Fibroblast of skin of abdomen (primary cell): ENCODE data around the gene ZNF638.

ENCODE experiments used
- DNase-seq: peaks from one replicate; pipeline ENCODE4 v3.0.0-alpha.2; 2013

Gene ZNF638

DNA sequence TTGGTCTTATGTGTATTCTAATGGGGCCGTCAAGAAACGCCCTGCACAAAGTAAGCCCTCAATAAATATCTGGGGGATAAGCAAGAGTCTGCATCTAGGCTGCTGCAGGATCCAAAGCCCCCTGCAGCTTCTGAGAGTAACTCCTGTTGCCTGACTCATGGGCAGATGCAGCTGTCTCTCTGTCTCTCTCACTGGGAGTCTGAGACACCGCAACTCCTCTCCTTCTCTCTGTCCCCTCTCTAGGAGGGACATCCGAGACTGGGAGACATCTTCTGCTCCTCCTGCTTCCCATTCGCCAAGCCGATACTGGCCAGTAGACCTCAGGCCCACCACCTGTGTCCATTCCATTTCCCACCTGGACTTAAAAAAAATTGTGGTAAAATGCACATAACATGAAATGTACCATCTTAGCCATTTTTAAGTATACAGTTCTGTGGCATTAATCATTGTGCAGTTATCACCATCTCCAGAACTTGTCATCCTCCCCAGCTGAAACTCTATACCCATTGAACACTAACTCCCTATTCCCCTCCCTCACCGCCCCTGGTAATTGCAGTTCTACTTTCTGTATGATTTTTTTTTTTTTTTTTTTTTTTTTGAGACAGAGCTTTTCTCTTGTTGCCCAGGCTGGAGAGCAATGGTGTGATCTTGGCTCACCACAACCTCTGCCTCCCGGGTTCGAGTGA lies 141.9 kb downstream of the ZNF638 start:
- no peak for DNase-seq

DNA sequence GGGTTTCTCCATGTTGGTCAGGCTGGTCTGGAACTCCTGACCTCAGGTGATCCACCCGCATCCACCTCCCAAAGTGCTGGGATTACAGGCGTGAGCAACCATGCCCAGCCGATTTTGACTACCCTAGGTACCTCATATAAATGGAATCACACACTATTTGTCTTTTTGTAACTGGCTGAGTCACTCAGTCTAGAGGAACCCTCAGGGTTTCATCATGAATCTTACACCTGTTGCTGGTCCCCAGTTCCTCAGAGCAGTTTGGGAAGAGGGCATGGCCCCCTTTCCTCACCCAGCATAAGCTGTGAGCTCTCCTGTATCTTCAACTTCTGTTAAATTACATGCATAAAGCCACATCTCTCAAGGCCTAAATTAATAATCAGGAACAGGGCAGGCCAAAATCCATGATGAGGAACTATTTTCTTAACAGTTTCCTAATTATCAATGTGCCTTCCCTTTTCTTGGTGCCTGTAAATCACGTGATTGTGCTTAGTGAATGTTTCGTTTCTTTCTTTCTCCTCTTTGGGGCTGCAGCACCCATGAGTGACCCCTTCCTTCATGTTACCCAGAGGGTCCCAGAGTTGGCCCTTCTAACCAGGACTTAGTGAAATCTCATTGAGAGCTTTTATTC lies 142.6 kb downstream of the ZNF638 start:
- no peak for DNase-seq

DNA sequence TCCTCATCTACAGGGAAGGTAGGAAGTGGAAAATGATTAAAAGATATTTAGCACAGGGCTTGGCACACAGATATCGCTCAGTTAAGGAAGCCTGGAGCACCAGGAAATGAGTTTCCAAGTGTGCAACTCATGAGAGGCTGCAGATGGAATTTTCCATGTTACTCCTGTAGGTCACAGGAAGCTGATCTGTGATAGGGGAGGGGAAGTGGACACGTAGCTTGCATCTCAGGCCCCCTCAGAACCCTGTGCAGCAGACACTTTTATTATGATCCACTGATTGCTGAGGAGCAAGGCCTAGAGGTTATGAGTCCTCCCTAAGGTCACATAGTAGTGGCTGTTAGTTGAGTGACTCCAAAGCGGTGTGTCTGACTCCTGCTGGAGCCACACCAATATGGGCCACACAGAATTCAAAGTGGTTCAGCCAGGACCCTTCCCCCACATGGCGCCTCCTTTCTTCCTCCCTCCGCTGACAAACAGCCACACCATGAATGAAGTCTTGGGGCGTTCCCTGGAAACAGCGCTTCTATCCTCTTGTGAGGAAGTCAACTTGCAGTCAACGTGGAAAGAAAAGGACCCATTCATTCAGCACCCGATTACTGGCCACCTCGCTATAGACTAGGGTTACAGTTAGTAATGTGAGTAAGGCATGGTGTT lies 143.3 kb downstream of the ZNF638 start:
- no peak for DNase-seq

DNA sequence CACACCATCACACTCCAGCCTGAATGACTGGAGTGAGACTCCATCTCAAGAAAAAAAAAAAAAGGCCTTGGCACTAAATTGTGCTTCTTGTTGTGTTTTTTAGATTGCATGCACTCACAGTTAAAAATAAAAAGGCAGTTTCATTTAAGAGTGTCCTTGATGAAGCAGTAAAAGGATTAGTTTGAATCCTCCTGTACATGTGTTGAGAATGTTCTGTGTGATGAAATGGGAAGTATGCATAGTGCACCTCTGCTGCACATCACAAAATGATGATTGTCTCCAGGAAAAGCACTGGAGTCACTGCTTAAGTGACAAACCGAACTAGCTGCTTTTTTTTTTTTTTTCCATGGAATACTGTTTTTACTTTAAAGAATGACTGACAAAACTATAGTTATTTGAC lies 144.9 kb downstream of the ZNF638 start:
- DNase-seq, result no peak

DNA sequence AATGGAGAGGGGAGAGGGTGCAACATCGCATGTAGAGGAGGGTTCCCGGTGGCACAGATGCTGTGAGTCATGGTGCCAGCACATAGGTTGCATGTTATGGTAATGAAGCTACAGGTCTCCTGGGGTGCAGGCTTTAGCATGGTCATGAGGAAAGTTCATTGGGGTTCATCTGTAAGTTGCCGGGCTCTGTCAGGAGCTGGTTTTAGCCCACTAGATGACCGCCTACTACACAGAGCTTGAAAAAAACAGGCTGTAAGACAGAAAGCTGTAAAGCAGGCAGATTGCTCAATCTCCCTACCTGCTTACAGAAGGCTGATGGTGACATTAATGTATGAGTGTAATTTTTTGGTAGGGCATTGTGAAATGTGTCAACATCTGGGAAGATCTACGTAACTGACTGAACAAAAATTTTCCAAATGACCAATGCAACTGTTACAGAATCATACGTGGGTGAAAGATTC lies 145.7 kb downstream of the ZNF638 start:
- no peak for DNase-seq

DNA sequence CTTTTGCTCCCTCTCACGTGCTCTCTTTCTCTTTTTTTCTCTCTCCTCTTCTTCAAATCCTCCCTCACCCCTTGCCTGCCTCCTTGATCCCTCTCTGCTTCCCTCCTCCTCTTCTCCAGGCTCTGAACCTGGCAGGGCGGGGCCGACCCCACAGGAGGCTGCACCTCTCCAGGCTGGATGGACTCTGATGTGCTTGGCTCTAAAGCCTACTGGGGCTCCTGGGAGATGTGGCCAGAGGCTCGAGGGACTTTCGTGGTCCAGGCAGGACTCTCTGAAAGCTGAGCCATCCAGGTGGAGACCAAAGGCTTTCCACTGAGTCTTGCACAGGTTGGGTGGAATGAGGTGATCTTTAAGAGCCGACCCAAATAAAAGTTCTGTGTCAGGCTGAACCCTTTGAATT lies 147.2 kb downstream of the ZNF638 start:
- no peak for DNase-seq

DNA sequence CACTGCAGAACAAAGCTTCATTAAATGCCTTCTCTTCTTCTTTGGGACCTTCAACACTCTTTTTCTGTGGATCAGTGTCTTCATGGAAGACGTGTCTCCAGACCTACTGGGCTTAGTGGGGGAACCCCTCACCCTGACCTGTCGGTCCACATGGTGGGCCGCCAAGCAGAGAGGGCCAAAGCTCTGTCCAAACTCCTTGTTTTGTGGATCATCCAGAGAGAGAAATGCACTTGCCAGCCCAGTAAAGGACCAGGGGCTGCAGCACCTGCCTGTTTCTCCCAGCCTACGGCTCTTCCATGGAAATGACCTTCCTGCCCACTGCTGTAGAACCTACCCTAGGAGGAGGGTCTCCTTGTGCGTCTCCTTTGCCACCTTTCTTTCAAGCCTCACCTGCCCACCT lies 147.7 kb downstream of the ZNF638 start:
- DNase-seq, result no peak

DNA sequence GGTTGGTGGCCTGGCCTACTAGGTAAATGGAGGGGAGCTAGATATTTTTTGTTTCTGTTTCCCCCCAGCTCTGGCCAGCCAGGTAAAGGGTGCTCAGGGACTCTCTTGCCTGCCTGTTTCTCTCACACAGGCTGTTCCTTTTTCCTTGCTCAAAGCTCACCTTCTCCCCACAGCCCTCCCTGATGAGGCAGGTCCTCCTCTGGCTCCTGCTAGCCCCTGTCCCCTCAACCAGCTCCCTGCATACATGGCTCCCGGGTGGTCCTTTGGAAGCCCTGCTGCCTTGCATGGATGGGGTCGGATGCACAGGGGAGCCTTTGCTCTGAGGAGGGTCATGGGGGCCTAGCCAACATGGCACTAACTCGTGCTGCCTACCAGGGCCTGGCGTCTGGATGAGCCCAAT lies 149.5 kb downstream of the ZNF638 start:
- no peak for DNase-seq

DNA sequence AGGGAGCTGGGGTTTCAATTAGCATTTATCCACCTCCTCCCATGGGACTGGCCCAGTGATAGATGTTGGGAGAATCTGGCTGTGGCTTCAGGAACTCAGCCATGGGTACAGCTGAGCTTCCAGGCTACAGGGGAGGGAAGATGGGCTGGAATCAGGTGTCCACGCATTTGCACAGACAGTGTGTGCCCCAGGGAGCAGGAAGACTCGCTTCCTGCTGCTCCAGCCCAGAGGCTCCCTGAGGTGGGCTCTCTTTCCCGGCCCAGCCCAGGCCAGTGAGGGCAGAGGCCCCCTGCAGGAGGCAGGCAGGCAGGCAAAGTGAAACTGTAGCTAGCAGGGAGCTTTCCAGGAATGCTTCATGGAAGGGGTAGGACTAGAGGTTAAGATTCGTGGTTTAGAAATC lies 150.5 kb downstream of the ZNF638 start:
- no peak for DNase-seq

DNA sequence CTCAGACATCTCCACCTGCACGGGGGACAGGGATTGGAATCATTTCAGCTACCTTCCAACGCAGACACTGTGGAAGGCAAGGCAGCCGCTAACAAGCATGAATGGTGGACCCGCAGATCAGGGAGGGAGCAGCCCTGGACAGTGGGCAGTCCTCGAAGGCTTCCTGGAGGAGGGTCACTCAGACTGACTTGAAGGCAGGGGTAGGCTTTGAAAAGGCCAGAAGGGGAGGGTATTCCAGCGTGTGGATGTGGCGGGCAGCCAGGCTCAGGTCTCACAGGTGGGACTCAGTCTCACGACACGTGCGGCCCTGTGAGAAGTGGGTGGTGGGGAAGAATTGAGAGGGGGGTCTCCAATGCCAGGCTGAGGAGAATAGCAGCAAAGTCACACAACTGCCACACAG lies 151.7 kb downstream of the ZNF638 start:
- DNase-seq, result no peak

DNA sequence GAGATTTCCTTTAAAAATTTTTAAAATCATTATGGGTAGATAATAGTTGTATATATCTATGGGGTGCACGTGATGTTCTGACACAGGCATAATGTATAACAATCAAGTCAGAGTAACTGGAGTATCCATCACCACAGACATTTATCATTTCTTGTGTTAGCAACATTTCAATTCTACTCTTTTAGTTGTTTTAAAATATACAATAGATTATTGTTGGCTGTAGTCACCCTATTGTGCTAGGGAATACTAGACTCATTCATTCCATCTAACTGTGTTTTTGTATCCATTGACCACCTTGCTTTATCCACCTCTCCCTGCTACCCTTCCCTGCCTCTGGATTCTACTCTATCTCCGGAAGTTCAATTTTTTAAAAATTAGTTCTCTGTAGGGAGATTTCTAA lies 152.8 kb downstream of the ZNF638 start:
- no peak for DNase-seq
